OCI-LY7 (cell line): Measurements from ENCODE around the gene GNB5. TPM values are rescaled to one million over a fixed set of nuclear protein-coding genes. Genes with fewer than 3 reads are reported as not detected.

Source experiments
- BruUV-seq: library from RNA; stranded (reverse); fragments of 400-500 nt; replicated peaks from 2 replicates; lab custom pipeline; 2021; lab: Mats Ljungman, UMichigan
- CTCF ChIA-PET: fragments of 300-600 bp; sonication (Branson Sonifier 250); formaldehyde crosslinking; loops from one replicate; lab custom pipeline; 2022; ENCODE audit warnings: antibody characterized with exemption; ENCODE audit not compliant: unreplicated experiment; lab: Charles Lee
- POLR2A ChIA-PET: fragments of 300-600 bp; sonication (Branson Sonifier 250); formaldehyde crosslinking; loops from one replicate; lab custom pipeline; 2022; ENCODE audit warnings: antibody characterized with exemption; lab: Charles Lee
- DNase-seq: peaks from one replicate; pipeline ENCODE4 v3.0.0-alpha.2; 2015; ENCODE audit warnings: low spot score
- H2AFZ ChIP-seq: fragments of 200-600 bp; sonication (generic), shearing (Covaris generic); 2 replicates; pipeline ENCODE4 v1.6.1; 2014; ENCODE audit warnings: mild to moderate bottlenecking, antibody characterized with exemption, low read length, moderate library complexity
- H3K27ac ChIP-seq: fragments of 200-600 bp; sonication (generic); 2 replicates; pipeline ENCODE4 v1.5.1; 2014; ENCODE audit warnings: mixed run types, low read depth, mild to moderate bottlenecking, moderate library complexity, low read length, inconsistent platforms; ENCODE audit not compliant: poor library complexity, severe bottlenecking
- H3K36me3 ChIP-seq: fragments of 200-600 bp; sonication (generic); 2 replicates; pipeline ENCODE4 v1.6.1; 2014; ENCODE audit warnings: mild to moderate bottlenecking, antibody characterized with exemption, low read length, moderate library complexity, mixed read lengths; ENCODE audit not compliant: insufficient read depth
- H3K4me1 ChIP-seq: fragments of 200-600 bp; sonication (generic); 2 replicates; pipeline ENCODE4 v1.5.1; 2014; ENCODE audit warnings: mild to moderate bottlenecking, low read length; ENCODE audit not compliant: insufficient read depth, poor library complexity, severe bottlenecking
- H3K4me2 ChIP-seq: fragments of 200-600 bp; sonication (generic); 2 replicates; pipeline ENCODE4 v1.6.1; 2014; ENCODE audit warnings: mild to moderate bottlenecking, low read length
- H3K4me3 ChIP-seq: fragments of 200-600 bp; sonication (generic); 2 replicates; pipeline ENCODE4 v1.5.1; 2014; ENCODE audit warnings: mild to moderate bottlenecking, low read depth, low read length; ENCODE audit not compliant: poor library complexity, severe bottlenecking
- H3K79me2 ChIP-seq: fragments of 200-600 bp; sonication (generic); 2 replicates; pipeline ENCODE4 v1.6.1; 2016; ENCODE audit warnings: low read depth, mild to moderate bottlenecking, low read length, moderate library complexity, mixed read lengths; ENCODE audit not compliant: insufficient read depth
- H3K9me2 ChIP-seq: fragments of 200-600 bp; sonication (generic); 2 replicates; pipeline ENCODE4 v1.6.1; 2016; ENCODE audit warnings: mild to moderate bottlenecking, low read length, mixed read lengths; ENCODE audit not compliant: insufficient read depth
- H3K9me3 ChIP-seq: fragments of 200-600 bp; sonication (generic); 2 replicates; pipeline ENCODE4 v1.6.1; 2014; ENCODE audit warnings: mild to moderate bottlenecking, mixed run types, low read length, mixed read lengths
- H4K20me1 ChIP-seq: fragments of 200-600 bp; sonication (generic); 2 replicates; pipeline ENCODE4 v1.6.1; 2014; ENCODE audit warnings: mild to moderate bottlenecking, antibody characterized with exemption, low read length, moderate library complexity, mixed read lengths; ENCODE audit not compliant: insufficient read depth
- CTCF ChIP-seq: fragments of 200-600 bp; sonication (generic); conservative IDR thresholded peaks from 2 replicates; pipeline ENCODE4 v1.5.1; 2014; ENCODE audit warnings: mild to moderate bottlenecking, antibody characterized with exemption, low read length, moderate library complexity, mixed read lengths
- EZH2phosphoT487 ChIP-seq: fragments of 200-600 bp; sonication (generic); IDR thresholded peaks from 2 replicates; pipeline ENCODE4 v1.6.1; 2018; ENCODE audit warnings: low read depth, borderline replicate concordance, mild to moderate bottlenecking, mixed run types, antibody characterized with exemption, low read length, moderate library complexity, mixed read lengths
- intact Hi-C: fragments of 100-400 bp; cut with micrococcal nuclease; formaldehyde crosslinking; loops from one replicate; pipeline ENCODE4 v1.10.0; 2022; ENCODE audit not compliant: unreplicated experiment
- total RNA-seq, 2 experiments: library from RNA; depleted of rRNA in 1 of 2; stranded (reverse); fragments of >200 nt in 1 of 2; shearing (Covaris generic) in 1 of 2; gene quantifications; 2 replicates each; pipeline ENCODE4 v1.2.3, GENCODE V29; 2014 to 2022

GNB5 gene
- total RNA-seq, 2 experiments from 2014 or later, result 49.0 to 53.9 TPM

DNA sequence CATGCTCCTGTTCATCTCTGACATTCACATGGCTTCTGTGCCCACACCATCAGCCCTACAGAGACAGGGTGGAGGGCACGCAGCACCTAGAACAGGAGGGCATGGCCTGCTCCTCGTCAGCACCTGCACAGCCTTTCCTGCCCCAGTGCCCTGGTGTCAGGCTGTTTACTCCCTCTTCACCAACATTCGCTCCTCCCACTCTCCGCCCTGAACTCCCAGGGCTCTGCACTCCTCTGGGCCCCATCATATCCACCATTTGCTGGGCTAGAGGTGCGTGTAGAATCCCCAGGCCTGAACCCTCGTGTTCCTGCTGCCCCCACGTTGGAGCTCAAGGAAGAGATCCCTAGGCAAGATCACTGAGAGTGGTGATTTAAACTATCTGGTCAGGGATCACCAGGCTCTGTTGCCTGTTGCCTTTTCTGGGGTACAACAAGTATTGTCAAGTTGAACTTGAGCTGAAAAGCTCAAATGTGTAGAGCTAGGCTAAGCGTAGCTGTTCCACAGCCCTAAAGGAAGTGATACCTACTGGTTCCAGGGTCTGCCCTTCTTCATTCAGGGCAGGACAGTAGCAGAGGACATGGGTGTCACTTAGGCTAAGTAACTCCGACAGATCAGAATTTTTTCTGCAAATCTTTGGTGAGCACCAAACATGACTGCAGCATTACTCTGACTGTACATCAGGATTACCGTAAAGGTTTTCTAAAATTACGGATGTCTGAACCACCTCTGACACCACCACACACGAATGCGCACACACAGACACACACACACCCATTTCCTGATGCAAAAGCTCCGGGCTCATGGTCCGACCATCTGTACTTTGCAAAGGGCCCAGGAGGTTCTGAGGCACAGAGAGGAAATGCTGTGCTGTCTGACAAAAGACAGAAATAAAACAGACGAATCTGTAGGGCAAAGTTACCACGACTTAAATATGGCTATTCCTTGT, 43.7 kb upstream of the GNB5 start:
- Histone ChIP-seq H3K4me3 (peak overlapping the region; percentile 52), H3K79me2 (peaks cover 12% of the 10 kb centered on the region; the same call in 1 of the 2 replicates), H3K27ac (peak overlapping the region; percentile 98), H3K4me2 (peak overlapping the region; percentile 85), H3K4me1 (peaks cover 71% of the 10 kb centered on the region), H3K36me3 (peaks cover 18% of the 10 kb centered on the region; the same call in 1 of the 2 replicates), H4K20me1 (no peaks in the 10 kb centered on the region), H3K9me3 (no peaks in the 10 kb centered on the region), H3K9me2 (no peaks in the 10 kb centered on the region), H2AFZ (peak overlapping the region; percentile 63; the same call in 1 of the 2 replicates)
- peak; percentile 90 for DNase-seq
- BruUV-seq, result TSS peak; percentile 34
- POLR2A ChIA-PET, result interaction anchor here (0.5 to 9.1 kb wide), 14 partner anchors 11 to 390 kb away, joined by 3 to 167 read pairs (median 6); no protein-coding TSS in a partner anchor
- no peak for TF ChIP-seq CTCF
- TF ChIP-seq EZH2phosphoT487, result no peak
- CTCF ChIA-PET, result interaction anchor here (0.7 to 1.6 kb wide), 6 partner anchors 7 to 50 kb away, joined by 3 to 7 read pairs (median 3); no protein-coding TSS in a partner anchor
- intact Hi-C loops, result loop anchor here (1.0 kb wide), 1 partner anchor 12 kb away; no protein-coding TSS in a partner anchor

- DNase-seq, result peak; percentile 86
- intact Hi-C loops, result no loop called here
- H3K27ac ChIP-seq, result peak overlapping the region; percentile 98
Measured at GRCh38 chr15:52233405-52233804, 42.2 kb upstream of the GNB5 start.

More at GRCh38 chr15:52233405-52233804, 42.2 kb upstream of the GNB5 start:
- Histone ChIP-seq H3K9me2 (no peaks in the 10 kb centered on the region), H3K4me3 (peak overlapping the region; percentile 52), H3K4me1 (peaks cover 85% of the 10 kb centered on the region), H3K36me3 (peaks cover 31% of the 10 kb centered on the region), H3K9me3 (no peaks in the 10 kb centered on the region), H4K20me1 (no peaks in the 10 kb centered on the region), H3K79me2 (peaks cover 24% of the 10 kb centered on the region; the same call in 1 of the 2 replicates), H3K4me2 (peak overlapping the region; percentile 85), H2AFZ (no peak overlapping the region)
- ChIA-PET CTCF (interaction anchor here (1.2 kb wide), 1 partner anchor 16 kb away, joined by 7 read pairs; no protein-coding TSS in a partner anchor), POLR2A (interaction anchor here (0.6 to 9.1 kb wide), 2 partner anchors 10 to 23 kb away, joined by 4 to 167 read pairs; no protein-coding TSS in a partner anchor)
- no TSS peak for BruUV-seq
- TF ChIP-seq CTCF, result no peak
- TF ChIP-seq EZH2phosphoT487, result no peak
